Measurements from ENCODE around the gene AAK1. TPM values are rescaled to one million over a fixed set of nuclear protein-coding genes. Genes with fewer than 3 reads are reported as not detected.

Gene AAK1
- total and polyA plus RNA-seq, 7 donors: 5.4 to 35.7 (median 20.7) TPM

- 25 to 67% methylated on average over 6 of the region's 6 CpGs for WGBS, 2 donors
Measured at GRCh38 chr2:69493268-69493667, 150.3 kb downstream of the AAK1 start.

GRCh38 chr2:69491864-69492263, 151.7 kb downstream of the AAK1 start:
- Histone ChIP-seq H3K36me3 (peaks cover 0 to 11% (median 0%) of the 10 kb centered on the region in 4 donors), H3K9me3 (no peaks in the 10 kb centered on the region), H3K4me3 (no peak overlapping the region), H3K27ac (no peak overlapping the region), H3K27me3 (no peaks in the 10 kb centered on the region), H3K4me1 (peaks cover 0 to 13% (median 7%) of the 10 kb centered on the region in 4 donors)
- WGBS, 2 donors: 34 to 63% methylated on average over 4 of the region's 4 CpGs
- TF ChIP-seq EP300 (IDR thresholded peaks at IDR 0.05) (no peak), POLR2AphosphoS5 (IDR thresholded peaks at IDR 0.05) (no peak), CTCF (IDR thresholded peaks at IDR 0.05) (no peak), POLR2A (IDR thresholded peaks at IDR 0.05) (no peak)
- intact Hi-C loops (cut with DNase I): no loop called here
- no peak for DNase-seq

More at GRCh38 chr2:69493268-69493667, 150.3 kb downstream of the AAK1 start:
- no peak overlapping the region for H3K4me3 ChIP-seq
- TF ChIP-seq POLR2A (IDR thresholded peaks at IDR 0.05) (no peak), CTCF (IDR thresholded peaks at IDR 0.05) (no peak), EP300 (IDR thresholded peaks at IDR 0.05) (no peak), POLR2AphosphoS5 (IDR thresholded peaks at IDR 0.05) (no peak)
- intact Hi-C loops (cut with DNase I): no loop called here
- no peaks in the 10 kb centered on the region for H3K27me3 ChIP-seq
- H3K4me1 ChIP-seq: peaks cover 0 to 13% (median 7%) of the 10 kb centered on the region in 4 donors
- peaks cover 0 to 5% (median 2%) of the 10 kb centered on the region in 4 donors for H3K36me3 ChIP-seq
- DNase-seq: no peak
- H3K9me3 ChIP-seq: no peaks in the 10 kb centered on the region
- H3K27ac ChIP-seq: no peak overlapping the region

GRCh38 chr2:69490486-69490885, 153.1 kb downstream of the AAK1 start:
- peaks cover 0 to 11% (median 0%) of the 10 kb centered on the region in 4 donors for H3K36me3 ChIP-seq
- H3K27me3 ChIP-seq: no peaks in the 10 kb centered on the region
- peaks cover 0 to 13% (median 7%) of the 10 kb centered on the region in 4 donors for H3K4me1 ChIP-seq
- no peak overlapping the region for H3K4me3 ChIP-seq
- intact Hi-C loops (cut with DNase I): no loop called here
- DNase-seq: no peak
- WGBS, 2 donors: 37 to 51% methylated on average over 1 of the region's 1 CpG
- peak overlapping the region in 3 of 4 donors; percentile 2 to 43 (median 34) for H3K27ac ChIP-seq
- TF ChIP-seq CTCF (IDR thresholded peaks at IDR 0.05): no peak
- no peak for TF ChIP-seq POLR2AphosphoS5 (IDR thresholded peaks at IDR 0.05)
- TF ChIP-seq POLR2A (IDR thresholded peaks at IDR 0.05): no peak
- TF ChIP-seq EP300 (IDR thresholded peaks at IDR 0.05): no peak
- H3K9me3 ChIP-seq: no peaks in the 10 kb centered on the region

- intact Hi-C loops (cut with DNase I): no loop called here
Measured at GRCh38 chr2:69489793-69490192, 153.7 kb downstream of the AAK1 start.

GRCh38 chr2:69483696-69484095, 159.8 kb downstream of the AAK1 start:
- intact Hi-C loops (cut with DNase I): no loop called here
- H3K4me3 ChIP-seq: no peak overlapping the region
- no peak for TF ChIP-seq CTCF (IDR thresholded peaks at IDR 0.05)
- TF ChIP-seq EP300 (IDR thresholded peaks at IDR 0.05): no peak
- H3K9me3 ChIP-seq: no peaks in the 10 kb centered on the region
- no peaks in the 10 kb centered on the region for H3K27me3 ChIP-seq
- DNase-seq: no peak
- no peaks in the 10 kb centered on the region for H3K4me1 ChIP-seq
- 15 to 64% methylated on average over 3 of the region's 3 CpGs for WGBS, 2 donors
- peaks cover 0 to 27% (median 0%) of the 10 kb centered on the region in 4 donors for H3K36me3 ChIP-seq
- H3K27ac ChIP-seq: no peak overlapping the region

More at GRCh38 chr2:69489793-69490192, 153.7 kb downstream of the AAK1 start:
- no peak for TF ChIP-seq EP300 (IDR thresholded peaks at IDR 0.05)
- peak; percentile 49 to 78 (median 66) for TF ChIP-seq POLR2AphosphoS5 (IDR thresholded peaks at IDR 0.05)
- no peak for DNase-seq
- H3K27me3 ChIP-seq: no peaks in the 10 kb centered on the region
- H3K4me1 ChIP-seq: peaks cover 0 to 13% (median 7%) of the 10 kb centered on the region in 4 donors
- H3K36me3 ChIP-seq: peaks cover 0 to 11% (median 0%) of the 10 kb centered on the region in 4 donors
- peak overlapping the region; percentile 2 to 44 (median 38) for H3K27ac ChIP-seq
- no peak overlapping the region for H3K4me3 ChIP-seq
- 82 to 90% methylated on average over 6 of the region's 6 CpGs for WGBS, 2 donors
- no peaks in the 10 kb centered on the region for H3K9me3 ChIP-seq
